Measurements from ENCODE around the gene PCDHGB4.
"Not testable (repeated sequence)": the region's sequence is repeated elsewhere in the genome, so short reads cannot be mapped to it uniquely, and the experiment has no call there.

The PCDHGB4 gene

DNA sequence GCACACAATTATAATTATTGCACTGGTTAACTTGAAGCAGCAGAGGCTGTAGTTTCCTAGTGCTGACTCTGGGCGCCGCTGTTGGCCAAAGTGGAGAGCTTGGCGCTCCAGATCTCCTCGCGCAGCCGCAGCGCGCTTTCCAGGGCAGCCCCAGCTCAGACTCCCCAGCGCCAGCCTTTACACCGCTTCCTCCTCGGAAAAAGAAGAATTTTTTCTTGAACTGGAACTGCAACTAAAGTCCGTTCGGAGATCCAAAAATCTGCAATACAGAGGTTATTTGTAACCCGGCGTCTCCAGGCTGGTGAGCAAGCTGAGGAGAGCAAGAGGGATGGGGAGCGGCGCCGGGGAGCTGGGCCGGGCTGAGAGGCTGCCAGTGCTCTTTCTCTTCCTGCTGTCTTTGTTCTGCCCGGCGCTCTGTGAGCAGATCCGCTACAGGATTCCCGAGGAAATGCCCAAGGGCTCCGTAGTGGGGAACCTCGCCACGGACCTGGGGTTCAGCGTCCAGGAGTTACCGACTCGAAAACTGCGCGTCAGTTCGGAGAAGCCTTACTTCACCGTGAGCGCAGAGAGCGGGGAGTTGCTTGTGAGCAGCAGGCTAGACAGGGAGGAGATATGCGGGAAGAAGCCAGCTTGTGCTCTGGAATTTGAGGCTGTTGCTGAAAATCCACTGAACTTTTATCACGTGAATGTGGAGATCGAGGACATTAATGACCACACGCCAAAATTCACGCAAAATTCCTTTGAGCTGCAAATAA is at the start of gene PCDHGB4:
Gene PCDHGB4, plus strand, starts transcription at position 142 of the 755 bp plus-strand sequence. Its CDS starts 187 bp downstream, at position 329.
- not testable (repeated sequence) for DNase-seq

DNA sequence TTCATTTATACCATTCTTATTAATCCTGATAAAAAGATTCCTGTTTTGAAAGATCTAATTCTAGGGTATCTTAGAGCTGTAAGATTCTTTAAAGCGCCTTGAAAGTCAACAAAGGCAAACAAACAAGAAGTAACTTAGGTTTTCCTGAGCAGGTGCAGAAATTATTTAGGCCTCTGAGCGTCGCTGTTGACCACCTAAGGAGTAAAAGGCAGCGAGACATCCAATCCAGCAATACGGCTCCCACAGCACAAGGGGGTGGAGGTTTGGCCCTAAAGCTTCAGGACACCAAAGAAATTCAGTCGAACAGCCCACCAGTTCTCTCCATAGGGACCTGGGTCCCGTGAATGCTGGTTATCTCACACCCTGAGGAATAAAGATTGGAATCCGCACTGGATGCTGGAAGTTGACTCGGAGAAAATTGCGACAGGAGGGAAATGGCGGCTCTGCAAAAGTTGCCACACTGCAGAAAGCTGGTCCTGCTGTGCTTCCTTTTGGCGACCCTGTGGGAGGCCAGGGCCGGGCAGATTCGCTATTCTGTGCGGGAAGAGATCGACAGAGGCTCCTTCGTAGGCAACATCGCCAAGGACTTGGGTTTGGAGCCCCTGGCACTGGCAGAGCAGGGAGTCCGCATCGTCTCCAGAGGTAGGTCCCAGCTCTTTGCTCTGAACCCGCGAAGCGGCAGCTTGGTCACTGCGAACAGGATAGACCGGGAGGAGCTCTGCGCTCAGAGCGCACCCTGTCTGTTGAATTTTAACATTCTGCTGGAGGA is 48.8 kb upstream of the PCDHGB4 start, which contains the start of gene PCDHGA2:
Gene PCDHGA2, plus strand, starts transcription at position 223 of the 769 bp plus-strand sequence.
- DNase-seq = no peak

DNA sequence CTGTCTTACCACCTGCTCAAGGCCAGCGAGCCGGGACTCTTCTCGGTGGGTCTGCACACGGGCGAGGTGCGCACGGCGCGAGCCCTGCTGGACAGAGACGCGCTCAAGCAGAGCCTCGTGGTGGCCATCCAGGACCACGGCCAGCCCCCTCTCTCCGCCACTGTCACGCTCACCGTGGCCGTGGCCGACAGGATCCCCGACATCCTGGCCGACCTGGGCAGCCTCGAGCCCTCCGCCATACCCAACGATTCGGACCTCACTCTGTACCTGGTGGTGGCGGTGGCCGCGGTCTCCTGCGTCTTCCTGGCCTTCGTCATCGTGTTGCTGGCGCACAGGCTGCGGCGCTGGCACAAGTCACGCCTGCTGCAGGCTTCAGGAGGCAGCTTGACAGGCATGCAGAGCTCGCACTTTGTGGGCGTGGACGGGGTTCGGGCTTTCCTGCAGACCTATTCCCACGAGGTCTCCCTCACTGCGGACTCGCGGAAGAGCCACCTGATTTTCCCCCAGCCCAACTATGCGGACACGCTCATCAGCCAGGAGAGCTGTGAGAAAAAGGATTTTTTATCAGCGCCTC is 46.6 kb upstream of the PCDHGB4 start:
- DNase-seq = not testable (repeated sequence)

DNA sequence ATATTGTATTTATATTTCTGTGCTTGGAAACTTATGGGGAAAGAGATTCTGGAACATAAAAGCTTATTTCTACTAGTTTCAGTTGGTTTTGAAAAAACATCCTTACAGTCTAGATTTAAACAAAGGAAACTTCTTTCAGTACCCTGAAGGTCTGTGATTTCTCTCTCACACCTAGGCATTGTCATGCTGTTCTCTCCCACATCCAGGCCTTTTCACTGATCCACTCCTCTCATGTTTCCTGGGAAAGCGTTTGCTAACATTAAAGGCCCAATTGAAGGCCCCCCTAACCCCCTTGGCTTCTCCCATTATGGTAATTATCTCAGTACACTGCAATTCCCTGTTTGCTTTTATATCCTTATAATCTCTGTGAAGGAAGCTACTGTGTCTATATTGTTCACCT is 44.7 kb upstream of the PCDHGB4 start:
- DNase-seq = no peak

DNA sequence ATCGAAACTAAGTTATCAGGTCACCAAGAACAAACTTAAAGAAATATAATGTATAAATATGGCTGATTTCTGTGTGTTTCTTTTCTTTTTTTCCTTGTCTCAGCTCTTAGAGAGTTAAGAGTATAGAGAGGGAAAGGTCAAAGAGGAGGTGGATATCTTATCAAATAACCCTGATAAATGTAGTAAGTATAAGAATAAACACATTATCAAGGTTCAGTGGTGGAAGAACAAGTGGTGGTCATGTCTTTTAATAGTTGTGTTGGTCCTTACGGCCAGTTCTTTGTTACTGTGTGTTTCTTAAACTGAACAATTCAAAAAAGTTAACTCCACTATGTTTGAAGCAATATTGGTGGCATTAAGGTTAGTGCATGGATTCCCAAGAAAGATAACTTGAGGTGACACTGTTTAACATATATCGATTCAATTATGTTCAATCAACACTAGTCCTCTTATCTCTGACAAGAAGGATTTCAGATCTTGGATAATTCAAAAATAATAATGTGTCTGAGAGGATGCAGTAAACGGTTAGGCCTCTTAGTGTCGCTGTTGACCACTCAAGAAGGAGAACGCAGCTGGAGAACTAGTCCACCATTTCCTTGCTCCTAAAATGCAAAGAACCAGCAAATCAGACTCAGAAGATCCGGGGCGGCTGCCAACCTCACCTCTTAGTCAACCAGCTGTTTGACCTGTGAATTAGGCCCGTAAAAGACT is 44.1 kb upstream of the PCDHGB4 start, which contains the start of gene PCDHGA3:
Gene PCDHGA3, plus strand, starts transcription at position 588 of the 711 bp plus-strand sequence. CDS start 205 bp downstream, outside the sequence.
- no peak for DNase-seq

DNA sequence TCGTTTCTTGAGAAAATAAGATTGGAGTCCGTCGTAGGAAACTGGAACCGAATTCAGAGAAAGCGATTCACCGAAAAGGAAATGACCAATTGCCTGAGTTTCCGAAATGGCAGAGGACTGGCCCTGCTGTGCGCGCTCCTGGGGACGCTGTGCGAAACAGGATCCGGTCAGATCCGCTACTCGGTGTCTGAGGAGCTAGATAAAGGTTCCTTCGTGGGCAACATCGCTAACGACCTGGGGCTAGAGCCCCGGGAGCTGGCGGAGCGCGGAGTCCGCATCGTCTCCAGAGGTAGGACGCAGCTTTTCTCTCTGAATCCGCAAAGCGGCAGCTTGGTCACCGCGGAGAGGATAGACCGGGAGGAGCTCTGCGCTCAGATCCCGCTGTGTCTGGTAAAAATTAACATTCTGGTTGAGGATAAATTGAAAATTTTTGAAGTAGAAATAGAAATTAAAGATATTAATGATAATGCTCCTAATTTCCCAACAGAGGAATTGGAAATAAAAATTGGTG is 43.5 kb upstream of the PCDHGB4 start:
- DNase-seq = no peak

DNA sequence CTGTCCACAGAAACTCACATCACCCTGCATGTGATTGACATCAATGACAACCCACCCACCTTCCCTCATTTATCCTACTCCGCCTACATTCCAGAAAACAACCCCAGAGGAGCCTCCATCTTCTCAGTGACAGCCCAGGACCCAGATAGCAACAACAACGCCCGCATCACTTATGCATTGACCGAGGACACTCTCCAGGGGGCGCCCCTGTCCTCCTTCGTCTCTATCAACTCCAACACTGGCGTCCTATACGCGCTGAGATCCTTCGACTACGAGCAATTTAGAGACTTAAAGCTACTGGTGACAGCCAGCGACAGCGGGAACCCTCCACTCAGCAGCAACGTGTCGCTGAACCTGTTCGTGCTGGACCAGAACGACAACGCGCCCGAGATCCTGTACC is 42.2 kb upstream of the PCDHGB4 start:
- no peak for DNase-seq

DNA sequence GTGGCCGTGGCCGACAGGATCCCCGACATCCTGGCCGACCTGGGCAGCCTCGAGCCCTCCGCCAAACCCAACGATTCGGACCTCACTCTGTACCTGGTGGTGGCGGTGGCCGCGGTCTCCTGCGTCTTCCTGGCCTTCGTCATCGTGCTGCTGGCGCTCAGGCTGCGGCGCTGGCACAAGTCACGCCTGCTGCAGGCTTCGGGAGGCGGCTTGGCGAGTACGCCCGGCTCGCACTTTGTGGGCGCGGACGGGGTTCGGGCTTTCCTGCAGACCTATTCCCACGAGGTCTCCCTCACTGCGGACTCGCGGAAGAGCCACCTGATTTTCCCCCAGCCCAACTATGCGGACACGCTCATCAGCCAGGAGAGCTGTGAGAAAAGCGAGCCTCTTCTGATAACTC is 41.5 kb upstream of the PCDHGB4 start:
- not testable (repeated sequence) for DNase-seq

DNA sequence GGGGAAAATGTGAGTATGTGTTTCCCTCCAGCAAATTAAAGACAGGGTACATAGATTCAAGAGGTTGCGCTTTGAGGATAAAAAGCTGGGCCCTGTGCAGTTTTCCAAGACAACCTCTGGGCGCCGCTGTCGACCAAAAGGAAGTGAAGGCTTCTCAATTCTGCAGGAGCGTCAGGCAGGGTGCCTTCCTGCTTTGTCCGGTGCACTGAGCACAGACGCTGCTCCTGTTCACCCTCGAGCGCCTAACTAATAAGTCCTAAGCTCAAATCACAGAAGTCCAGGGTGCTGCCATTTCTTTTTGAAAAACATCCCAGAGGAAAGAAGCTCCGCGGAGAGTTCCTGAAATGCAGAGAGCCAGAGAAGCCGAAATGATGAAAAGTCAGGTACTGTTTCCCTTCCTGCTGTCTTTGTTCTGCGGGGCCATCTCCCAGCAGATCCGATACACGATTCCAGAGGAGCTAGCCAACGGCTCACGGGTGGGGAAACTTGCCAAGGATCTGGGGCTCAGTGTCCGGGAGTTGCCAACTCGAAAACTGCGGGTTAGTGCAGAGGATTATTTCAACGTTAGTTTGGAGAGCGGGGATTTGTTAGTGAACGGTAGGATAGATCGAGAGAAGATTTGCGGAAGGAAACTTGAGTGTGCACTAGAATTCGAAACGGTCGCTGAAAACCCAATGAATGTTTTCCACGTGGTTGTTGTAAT is 37.4 kb upstream of the PCDHGB4 start, which contains the start of gene PCDHGB1:
Gene PCDHGB1, plus strand, starts transcription at position 183 of the 703 bp plus-strand sequence. Its CDS starts 162 bp downstream, at position 345.
- no peak for DNase-seq

DNA sequence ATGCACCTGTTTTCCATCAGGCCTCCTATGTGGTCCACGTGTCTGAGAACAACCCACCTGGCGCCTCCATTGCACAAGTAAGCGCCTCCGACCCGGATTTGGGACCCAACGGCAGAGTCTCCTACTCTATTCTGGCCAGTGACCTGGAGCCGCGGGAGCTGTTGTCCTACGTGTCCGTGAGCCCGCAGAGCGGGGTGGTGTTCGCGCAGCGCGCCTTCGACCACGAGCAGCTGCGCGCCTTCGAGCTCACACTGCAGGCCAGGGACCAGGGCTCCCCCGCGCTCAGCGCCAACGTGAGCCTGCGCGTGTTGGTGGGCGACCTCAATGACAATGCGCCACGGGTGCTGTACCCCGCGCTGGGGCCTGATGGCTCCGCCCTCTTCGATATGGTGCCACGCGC is 35.9 kb upstream of the PCDHGB4 start:
- no peak for DNase-seq

DNA sequence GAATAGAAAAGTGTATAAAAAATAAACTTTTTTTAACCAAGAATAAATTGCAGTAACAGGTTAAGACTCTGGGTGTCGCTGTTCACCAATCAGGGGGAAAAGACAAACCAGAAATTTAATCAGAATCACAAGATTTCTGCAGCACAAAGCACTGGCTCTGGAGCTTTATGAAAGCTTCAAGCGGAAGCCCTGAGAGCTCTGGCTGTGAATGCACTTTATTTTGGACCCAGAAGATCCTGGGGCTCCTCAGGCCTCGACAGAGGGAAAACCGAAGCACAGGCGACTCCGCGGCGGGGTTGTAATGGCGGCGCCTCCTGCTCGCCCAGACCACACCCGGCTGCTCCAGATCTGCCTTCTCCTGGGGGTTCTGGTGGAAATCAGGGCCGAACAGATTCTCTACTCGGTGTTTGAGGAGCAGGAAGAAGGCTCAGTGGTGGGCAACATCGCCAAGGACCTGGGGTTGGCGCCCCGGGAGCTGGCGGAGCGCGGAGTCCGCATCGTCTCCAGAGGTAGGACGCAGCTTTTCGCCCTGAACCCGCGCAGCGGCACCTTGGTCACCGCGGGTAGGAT is 32.5 kb upstream of the PCDHGB4 start, which contains the start of gene PCDHGA4:
Gene PCDHGA4, plus strand, starts transcription at position 122 of the 570 bp plus-strand sequence. Its CDS starts 87 bp downstream, at position 209.
- no peak for DNase-seq

DNA sequence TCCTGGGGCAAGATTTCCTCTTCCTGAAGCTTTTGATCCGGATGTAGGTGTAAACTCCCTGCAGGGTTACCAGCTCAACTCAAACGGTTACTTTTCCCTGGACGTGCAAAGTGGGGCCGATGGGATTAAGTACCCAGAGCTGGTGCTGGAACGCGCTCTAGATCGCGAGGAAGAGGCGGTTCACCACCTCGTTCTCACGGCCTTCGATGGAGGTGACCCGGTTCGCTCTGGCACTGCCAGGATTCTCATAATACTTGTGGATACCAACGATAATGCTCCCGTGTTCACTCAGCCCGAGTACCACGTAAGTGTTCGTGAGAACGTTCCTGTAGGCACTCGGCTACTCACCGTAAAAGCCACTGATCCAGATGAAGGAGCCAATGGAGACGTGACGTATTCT is 31.9 kb upstream of the PCDHGB4 start:
- DNase-seq = no peak

DNA sequence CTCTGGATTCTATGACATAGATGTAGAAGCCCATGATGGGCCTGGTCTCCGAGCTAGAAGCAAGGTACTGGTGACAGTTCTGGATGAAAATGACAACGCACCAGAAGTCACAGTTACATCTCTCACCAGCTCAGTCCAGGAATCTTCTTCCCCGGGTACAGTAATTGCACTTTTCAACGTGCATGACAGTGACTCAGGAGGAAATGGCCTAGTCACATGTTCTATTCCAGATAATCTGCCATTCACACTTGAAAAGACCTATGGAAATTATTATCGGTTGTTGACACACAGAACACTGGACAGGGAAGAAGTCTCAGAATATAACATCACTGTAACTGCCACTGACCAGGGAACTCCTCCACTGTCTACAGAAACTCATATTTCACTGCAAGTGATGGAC is 31.4 kb upstream of the PCDHGB4 start:
- DNase-seq = no peak

DNA sequence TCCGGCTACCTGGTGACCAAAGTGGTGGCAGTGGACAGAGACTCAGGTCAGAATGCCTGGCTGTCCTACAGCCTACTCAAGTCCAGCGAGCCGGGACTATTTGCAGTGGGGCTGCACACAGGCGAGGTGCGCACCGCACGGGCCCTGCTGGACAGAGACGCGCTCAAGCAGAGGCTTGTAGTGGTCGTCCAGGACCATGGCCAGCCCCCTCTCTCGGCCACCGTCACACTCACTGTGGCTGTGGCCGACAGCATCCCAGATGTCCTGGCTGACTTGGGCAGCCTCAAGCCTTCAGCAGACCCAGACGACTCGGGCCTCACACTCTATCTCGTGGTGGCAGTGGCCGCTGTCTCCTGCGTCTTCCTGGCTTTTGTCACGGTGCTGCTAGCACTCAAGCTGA is 30.5 kb upstream of the PCDHGB4 start:
- no peak for DNase-seq

DNA sequence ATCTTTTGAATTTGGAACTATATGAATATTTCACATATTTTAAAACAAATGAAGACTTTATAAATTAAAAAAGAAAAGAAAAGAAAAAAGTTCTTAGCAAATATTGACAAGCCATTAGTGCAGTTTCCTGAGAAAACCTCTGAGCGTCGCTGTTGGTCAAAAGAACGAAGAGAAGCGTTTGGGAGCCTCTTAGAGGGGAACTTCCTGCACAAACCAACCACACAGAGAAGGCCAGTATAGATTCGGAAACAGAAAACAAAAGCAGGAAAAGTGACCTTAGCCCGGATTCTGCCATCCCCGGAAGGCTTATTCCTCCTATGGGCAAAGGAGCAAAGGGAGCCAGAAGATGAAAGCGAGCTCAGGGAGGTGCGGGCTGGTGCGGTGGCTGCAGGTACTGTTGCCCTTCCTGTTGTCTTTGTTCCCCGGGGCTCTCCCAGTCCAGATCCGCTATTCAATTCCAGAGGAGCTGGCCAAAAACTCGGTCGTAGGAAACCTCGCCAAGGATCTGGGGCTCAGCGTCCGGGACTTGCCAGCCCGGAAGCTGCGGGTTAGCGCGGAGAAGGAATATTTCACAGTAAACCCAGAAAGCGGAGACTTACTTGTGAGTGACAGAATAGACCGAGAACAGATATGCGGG is 27.6 kb upstream of the PCDHGB4 start, which contains the start of gene PCDHGB2:
Gene PCDHGB2, plus strand, starts transcription at position 205 of the 637 bp plus-strand sequence. Its CDS starts 142 bp downstream, at position 347.
- DNase-seq = no peak

DNA sequence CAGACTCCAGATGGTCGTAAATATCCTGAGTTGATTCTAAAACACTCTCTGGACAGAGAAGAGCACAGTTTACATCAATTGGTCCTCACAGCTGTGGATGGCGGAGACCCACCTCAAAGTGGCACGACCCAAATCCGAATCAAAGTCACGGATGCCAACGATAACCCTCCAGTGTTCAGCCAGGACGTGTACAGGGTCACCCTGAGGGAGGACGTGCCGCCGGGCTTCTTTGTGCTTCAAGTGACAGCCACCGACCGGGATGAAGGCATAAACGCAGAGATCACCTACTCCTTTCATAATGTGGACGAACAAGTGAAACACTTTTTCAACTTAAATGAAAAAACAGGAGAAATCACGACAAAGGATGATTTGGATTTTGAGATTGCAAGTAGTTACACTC is 26.8 kb upstream of the PCDHGB4 start:
- DNase-seq = no peak

DNA sequence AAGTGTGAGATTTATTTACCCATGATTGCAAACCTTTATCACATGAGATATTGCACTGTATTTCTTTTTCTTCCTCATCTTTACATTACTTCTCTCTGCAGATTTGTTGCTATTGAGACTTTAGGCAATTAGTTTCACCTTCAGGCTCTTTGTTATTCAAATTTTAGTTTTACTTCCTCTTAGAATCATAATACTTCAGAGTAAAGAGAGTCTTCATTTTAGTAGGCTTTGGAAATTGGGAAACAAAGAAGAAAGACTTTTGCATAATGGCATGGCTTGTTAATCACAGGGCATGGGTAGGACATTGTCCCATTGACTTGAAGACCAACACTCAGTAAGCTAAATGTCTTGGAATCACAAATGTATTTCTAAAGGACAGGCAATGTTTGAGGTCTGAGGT is 24.8 kb upstream of the PCDHGB4 start:
- DNase-seq = no peak

DNA sequence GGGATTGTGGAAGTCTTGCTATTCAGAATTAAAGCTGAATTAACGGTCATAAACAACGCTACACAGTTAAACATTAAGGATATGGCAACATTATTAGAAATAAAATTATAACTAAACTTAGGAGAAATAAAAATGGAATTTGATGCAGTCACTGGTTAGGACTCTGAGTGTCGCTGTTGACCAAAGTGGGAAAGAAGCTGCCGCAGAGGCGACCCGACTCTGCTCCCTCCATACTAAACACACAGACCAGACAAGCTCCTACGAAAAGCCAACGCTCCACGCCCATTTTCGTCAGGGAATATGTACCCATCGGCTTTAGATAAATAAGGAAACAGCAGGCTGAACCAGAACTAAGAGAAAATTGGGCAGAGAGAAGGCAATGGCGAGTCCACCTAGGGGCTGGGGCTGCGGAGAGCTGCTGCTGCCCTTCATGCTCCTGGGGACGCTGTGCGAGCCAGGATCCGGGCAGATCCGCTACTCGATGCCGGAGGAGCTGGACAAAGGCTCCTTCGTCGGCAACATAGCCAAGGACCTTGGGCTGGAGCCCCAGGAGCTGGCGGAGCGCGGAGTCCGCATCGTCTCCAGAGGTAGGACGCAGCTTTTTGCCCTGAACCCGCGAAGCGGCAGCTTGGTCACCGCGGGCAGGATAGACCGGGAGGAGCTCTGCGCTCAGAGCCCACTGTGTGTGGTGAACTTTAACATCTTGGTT is 23.4 kb upstream of the PCDHGB4 start, which contains the start of gene PCDHGA5:
Gene PCDHGA5, plus strand, starts transcription at position 211 of the 709 bp plus-strand sequence. Its CDS starts 169 bp downstream, at position 380.
- no peak for DNase-seq

DNA sequence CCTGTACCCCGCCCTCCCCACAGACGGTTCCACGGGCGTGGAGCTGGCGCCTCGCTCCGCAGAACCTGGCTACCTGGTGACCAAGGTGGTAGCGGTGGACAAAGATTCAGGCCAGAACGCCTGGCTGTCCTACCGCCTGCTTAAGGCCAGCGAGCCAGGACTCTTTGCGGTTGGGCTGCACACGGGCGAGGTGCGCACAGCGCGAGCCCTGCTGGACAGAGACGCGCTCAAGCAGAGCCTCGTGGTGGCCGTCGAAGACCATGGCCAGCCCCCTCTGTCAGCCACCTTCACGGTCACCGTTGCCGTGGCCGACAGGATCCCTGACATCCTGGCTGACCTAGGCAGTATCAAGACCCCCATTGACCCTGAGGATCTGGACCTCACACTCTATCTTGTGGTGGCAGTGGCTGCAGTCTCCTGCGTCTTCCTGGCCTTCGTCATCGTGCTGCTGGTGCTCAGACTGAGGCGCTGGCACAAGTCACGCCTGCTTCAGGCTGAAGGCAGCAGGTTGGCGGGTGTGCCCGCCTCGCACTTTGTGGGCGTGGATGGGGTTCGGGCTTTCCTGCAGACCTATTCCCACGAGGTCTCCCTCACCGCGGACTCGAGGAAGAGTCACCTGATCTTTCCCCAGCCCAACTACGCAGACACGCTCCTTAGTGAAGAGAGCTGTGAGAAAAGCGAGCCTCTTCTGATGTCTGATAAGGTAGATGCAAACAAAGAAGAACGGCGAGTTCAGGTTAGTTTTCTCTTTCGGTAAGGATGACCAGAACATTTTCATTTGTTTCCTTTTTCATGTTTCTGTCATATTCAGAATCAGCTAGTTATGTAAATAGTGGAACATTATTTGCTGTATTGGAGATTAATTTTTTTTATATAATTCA is 21.2 kb upstream of the PCDHGB4 start:
- DNase-seq = no peak
